Measurements from ENCODE around the gene GPBP1.
A peak's percentile ranks its signal among the peaks of the same experiment; 100 is the strongest.

GPBP1 gene

GRCh38 chr5:57215629-57216195 lies 41.9 kb downstream of the GPBP1 start:
- peaks cover 5% of the 10 kb centered on the region; the same call in 1 of the 2 replicates for H3F3A ChIP-seq (ENCODE audit: insufficient read depth, low read length)
- no peak overlapping the region for H3K27ac ChIP-seq (ENCODE audit: low read length)
- no peaks in the 10 kb centered on the region; the same call in 1 of the 2 replicates for H3K36me3 ChIP-seq (replicated peaks; ENCODE audit: insufficient read depth, low read length)
- H3K9ac ChIP-seq (ENCODE audit: low read length), result no peak overlapping the region
- H3K79me2 ChIP-seq (ENCODE audit: low read length), result peaks cover 98% of the 10 kb centered on the region
- peaks cover 52% of the 10 kb centered on the region for H4K20me1 ChIP-seq (ENCODE audit: insufficient read depth, low read length)
- H3K9me3 ChIP-seq (replicated peaks; ENCODE audit: insufficient read depth, low read length), result no peaks in the 10 kb centered on the region
- no peaks in the 10 kb centered on the region for H3K27me3 ChIP-seq (replicated peaks; ENCODE audit: insufficient read depth, low read length)
- no peak overlapping the region for H3K4me3 ChIP-seq (ENCODE audit: low read length)
- no peak overlapping the region for H2AFZ ChIP-seq (ENCODE audit: low read length)
- peaks cover 10% of the 10 kb centered on the region for H3K4me1 ChIP-seq (ENCODE audit: low read length)
- no peak for TF ChIP-seq EZH2phosphoT487 (IDR thresholded peaks at IDR 0.05; ENCODE audit: low read length)
- no peak for TF ChIP-seq EZH2 (optimal IDR thresholded peaks at IDR 0.05; ENCODE audit: low read depth, low read length)
- no peaks in the 10 kb centered on the region for H3K9me2 ChIP-seq (replicated peaks; ENCODE audit: insufficient read depth, low read length)
- no peak for DNase-seq
- H3K4me2 ChIP-seq (ENCODE audit: low read depth, low read length), result no peak overlapping the region

- H3K4me3 ChIP-seq (ENCODE audit: low read length), result no peak overlapping the region
- peaks cover 52% of the 10 kb centered on the region for H4K20me1 ChIP-seq (ENCODE audit: insufficient read depth, low read length)
- H3K27me3 ChIP-seq (replicated peaks; ENCODE audit: insufficient read depth, low read length), result no peaks in the 10 kb centered on the region
Measured at GRCh38 chr5:57216714-57217113, 42.9 kb downstream of the GPBP1 start.

GRCh38 chr5:57219386-57219785 lies 45.5 kb downstream of the GPBP1 start:
- Histone ChIP-seq H3K9me3 (replicated peaks; ENCODE audit: insufficient read depth, low read length) (no peaks in the 10 kb centered on the region), H3K36me3 (replicated peaks; ENCODE audit: insufficient read depth, low read length) (no peaks in the 10 kb centered on the region; the same call in none of the 2 replicates), H3K9me2 (replicated peaks; ENCODE audit: insufficient read depth, low read length) (no peaks in the 10 kb centered on the region), H3K4me3 (ENCODE audit: low read length) (no peak overlapping the region), H3K9ac (ENCODE audit: low read length) (no peak overlapping the region), H3K79me2 (ENCODE audit: low read length) (peaks cover 97% of the 10 kb centered on the region), H3K4me2 (ENCODE audit: low read depth, low read length) (no peak overlapping the region), H3K4me1 (ENCODE audit: low read length) (peaks cover 10% of the 10 kb centered on the region), H4K20me1 (ENCODE audit: insufficient read depth, low read length) (peaks cover 46% of the 10 kb centered on the region), H2AFZ (ENCODE audit: low read length) (no peak overlapping the region), H3F3A (ENCODE audit: insufficient read depth, low read length) (peaks cover 5% of the 10 kb centered on the region; the same call in 1 of the 2 replicates), H3K27me3 (replicated peaks; ENCODE audit: insufficient read depth, low read length) (no peaks in the 10 kb centered on the region), H3K27ac (ENCODE audit: low read length) (no peak overlapping the region)
- TF ChIP-seq CTCF (IDR thresholded peaks at IDR 0.05; ENCODE audit: low read length) (no peak), EZH2phosphoT487 (IDR thresholded peaks at IDR 0.05; ENCODE audit: low read length) (no peak), EZH2 (optimal IDR thresholded peaks at IDR 0.05; ENCODE audit: low read depth, low read length) (no peak)
- peak; percentile 16 for DNase-seq

More at GRCh38 chr5:57216714-57217113, 42.9 kb downstream of the GPBP1 start:
- Histone ChIP-seq H3K9me3 (replicated peaks; ENCODE audit: insufficient read depth, low read length) (no peaks in the 10 kb centered on the region), H3K4me2 (ENCODE audit: low read depth, low read length) (no peak overlapping the region), H2AFZ (ENCODE audit: low read length) (no peak overlapping the region), H3K9me2 (replicated peaks; ENCODE audit: insufficient read depth, low read length) (no peaks in the 10 kb centered on the region), H3K9ac (ENCODE audit: low read length) (no peak overlapping the region), H3K79me2 (ENCODE audit: low read length) (peaks cover 98% of the 10 kb centered on the region), H3K4me1 (ENCODE audit: low read length) (peaks cover 10% of the 10 kb centered on the region), H3F3A (ENCODE audit: insufficient read depth, low read length) (peaks cover 5% of the 10 kb centered on the region; the same call in 1 of the 2 replicates), H3K36me3 (replicated peaks; ENCODE audit: insufficient read depth, low read length) (no peaks in the 10 kb centered on the region; the same call in none of the 2 replicates), H3K27ac (ENCODE audit: low read length) (no peak overlapping the region)
- TF ChIP-seq EZH2phosphoT487 (IDR thresholded peaks at IDR 0.05; ENCODE audit: low read length) (no peak), EZH2 (optimal IDR thresholded peaks at IDR 0.05; ENCODE audit: low read depth, low read length) (no peak), CTCF (IDR thresholded peaks at IDR 0.05; ENCODE audit: low read length) (no peak)
- no peak for DNase-seq

GRCh38 chr5:57221049-57221568 lies 47.2 kb downstream of the GPBP1 start:
- no peak overlapping the region for H3K4me3 ChIP-seq (ENCODE audit: low read length)
- no peak overlapping the region for H2AFZ ChIP-seq (ENCODE audit: low read length)
- no peaks in the 10 kb centered on the region; the same call in none of the 2 replicates for H3K36me3 ChIP-seq (replicated peaks; ENCODE audit: insufficient read depth, low read length)
- H3K9ac ChIP-seq (ENCODE audit: low read length), result no peak overlapping the region
- peaks cover 5% of the 10 kb centered on the region; the same call in 1 of the 2 replicates for H3F3A ChIP-seq (ENCODE audit: insufficient read depth, low read length)
- H3K4me1 ChIP-seq (ENCODE audit: low read length), result peaks cover 10% of the 10 kb centered on the region
- TF ChIP-seq CTCF (IDR thresholded peaks at IDR 0.05; ENCODE audit: low read length) (peak; percentile 85), EZH2phosphoT487 (IDR thresholded peaks at IDR 0.05; ENCODE audit: low read length) (no peak), EZH2 (optimal IDR thresholded peaks at IDR 0.05; ENCODE audit: low read depth, low read length) (no peak)
- peaks cover 97% of the 10 kb centered on the region for H3K79me2 ChIP-seq (ENCODE audit: low read length)
- no peak overlapping the region for H3K4me2 ChIP-seq (ENCODE audit: low read depth, low read length)
- no peaks in the 10 kb centered on the region for H3K9me2 ChIP-seq (replicated peaks; ENCODE audit: insufficient read depth, low read length)
- no peaks in the 10 kb centered on the region for H3K9me3 ChIP-seq (replicated peaks; ENCODE audit: insufficient read depth, low read length)
- H3K27me3 ChIP-seq (replicated peaks; ENCODE audit: insufficient read depth, low read length), result no peaks in the 10 kb centered on the region
- peak; percentile 67 for DNase-seq
- peaks cover 33% of the 10 kb centered on the region for H4K20me1 ChIP-seq (ENCODE audit: insufficient read depth, low read length)
- no peak overlapping the region for H3K27ac ChIP-seq (ENCODE audit: low read length)
